HG03097 (cell line): ENCODE measurements around the gene MYO5A.
"Not testable (repeated sequence)": the region's sequence is repeated elsewhere in the genome, so short reads cannot be mapped to it uniquely, and the experiment has no call there.

Source experiments
- ATAC-seq: cut with Tn5 transposase; IDR thresholded peaks from one replicate; pipeline ENCODE4 v1.9.1; 2021; ENCODE audit not compliant: unreplicated experiment, low FRiP score

MYO5A gene

DNA sequence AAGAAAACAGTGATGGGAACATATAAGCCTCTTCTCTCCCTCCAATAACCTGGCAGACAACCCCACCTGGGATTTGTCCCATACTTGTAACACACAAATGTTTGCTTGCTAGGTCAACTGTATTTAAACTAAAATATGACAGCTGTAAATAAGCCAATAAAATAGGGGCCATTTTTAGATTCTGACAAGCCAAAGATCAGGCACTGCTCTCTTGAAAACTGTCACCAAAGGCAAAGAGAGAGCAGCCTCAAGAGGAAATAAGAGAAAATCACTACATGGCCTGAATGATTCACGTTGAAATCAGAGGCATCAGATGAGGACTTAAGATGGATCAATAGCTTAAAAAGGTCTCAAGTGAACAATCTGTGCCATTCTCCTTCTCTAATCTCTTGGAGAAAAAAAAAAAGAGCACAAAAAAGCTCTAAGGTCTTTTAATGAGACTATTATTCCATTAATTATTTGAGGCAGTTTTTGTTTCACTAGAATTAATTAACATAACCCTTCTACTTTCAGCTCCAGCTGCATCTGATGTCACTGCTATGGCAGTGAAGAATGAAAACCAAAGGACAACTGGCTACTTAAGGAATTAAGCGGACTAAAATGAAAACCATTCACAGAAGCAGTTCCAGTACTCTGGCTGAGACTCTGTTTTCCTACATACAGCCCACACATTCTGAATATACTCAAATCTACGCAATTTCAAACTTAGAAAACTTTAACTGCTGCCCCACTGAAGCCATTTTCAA is 19.0 kb downstream of the MYO5A start:
- no peak for ATAC-seq

GRCh38 chr15:52506549-52506948 is 22.1 kb downstream of the MYO5A start:
- ATAC-seq = no peak

DNA sequence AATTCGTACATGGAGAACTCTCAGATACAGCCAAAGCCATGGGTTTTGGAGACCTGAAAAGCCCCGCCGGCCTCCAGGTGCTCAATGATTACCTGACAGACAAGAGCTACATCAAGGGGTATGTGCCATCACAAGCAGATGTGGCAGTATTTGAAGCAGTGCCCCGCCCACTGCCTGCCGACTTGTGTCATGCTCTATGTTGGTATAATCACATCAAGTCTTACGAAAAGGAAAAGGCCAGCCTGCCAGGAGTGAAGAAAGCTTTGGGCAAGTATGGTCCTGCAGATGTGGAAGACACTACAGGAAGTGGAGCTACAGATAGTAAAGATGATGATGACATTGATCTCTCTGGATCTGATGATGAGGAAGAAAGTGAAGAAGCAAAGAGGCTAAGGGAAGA is 23.5 kb downstream of the MYO5A start:
- ATAC-seq = no peak

DNA sequence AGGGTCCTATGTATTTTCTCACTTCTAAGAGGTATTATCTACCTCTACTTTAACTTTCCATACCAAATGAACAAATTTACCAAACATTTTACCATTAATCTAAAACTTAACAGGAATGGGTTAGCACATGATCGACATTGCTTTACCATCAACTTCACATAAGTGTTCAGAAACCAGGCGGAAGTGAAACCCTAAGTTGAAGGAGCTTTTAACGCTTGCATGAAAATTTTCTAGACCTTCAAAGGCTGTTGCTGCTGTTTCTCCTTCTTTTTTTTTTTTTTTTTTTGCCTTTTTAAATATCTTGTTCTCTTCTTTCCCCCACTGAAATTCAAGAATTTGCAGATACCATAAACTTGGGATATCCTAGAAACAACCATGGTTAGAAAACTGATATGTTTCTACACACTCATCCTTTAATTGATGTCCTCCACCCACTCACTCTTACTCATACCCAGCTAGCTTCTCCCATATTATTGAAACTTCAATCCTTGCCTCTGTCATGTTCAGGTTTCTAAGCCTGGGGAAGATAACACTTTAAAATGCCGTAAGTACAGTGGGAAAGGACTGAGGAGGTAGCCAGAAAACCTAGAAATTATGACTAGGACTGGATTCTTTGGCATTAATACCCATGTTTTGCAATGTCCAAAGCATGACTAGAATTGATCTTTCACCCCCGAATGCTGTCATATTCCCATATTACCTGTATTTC is 24.7 kb downstream of the MYO5A start:
- peak; percentile 63 for ATAC-seq

DNA sequence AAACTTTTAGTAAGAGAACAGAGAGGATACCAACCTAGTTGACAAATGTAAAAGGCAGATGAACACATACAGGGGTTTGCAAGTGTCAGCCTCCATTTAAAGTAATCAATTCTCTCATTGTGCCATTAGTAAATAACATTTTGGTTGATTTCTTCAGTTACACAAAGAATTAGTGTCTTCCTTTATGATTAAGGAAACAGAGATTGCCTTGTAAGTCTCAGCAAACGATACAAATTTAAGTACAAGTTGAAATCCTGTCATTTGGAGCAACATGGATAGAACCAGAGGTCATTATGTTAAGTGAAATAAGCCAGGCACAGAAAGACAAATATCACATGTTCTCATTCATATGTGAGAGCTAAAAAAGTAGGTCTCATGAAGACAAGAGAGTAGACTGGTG is 26.1 kb downstream of the MYO5A start:
- no peak for ATAC-seq

DNA sequence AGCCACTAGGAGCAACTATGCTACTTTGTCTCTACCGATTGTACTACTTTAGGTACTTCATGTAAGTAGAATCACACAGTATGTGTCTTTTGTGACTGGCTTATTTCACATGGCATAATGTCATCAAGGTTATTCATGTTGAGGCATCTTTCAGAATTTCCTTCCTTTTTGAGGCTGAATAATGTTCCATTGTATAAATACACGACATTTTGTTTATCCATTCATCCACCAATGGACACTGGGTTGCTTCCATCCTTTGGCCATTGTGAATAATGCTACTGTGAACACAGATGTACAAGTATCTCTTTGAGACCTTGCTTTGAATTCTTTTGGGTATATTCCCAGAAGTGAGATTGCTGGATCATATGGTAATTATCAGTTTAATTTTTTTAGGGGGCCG is 29.2 kb downstream of the MYO5A start:
- no peak for ATAC-seq

- ATAC-seq = no peak
Observed at GRCh38 chr15:52498706-52499105, 30.0 kb downstream of the MYO5A start.

- ATAC-seq = no peak
Observed at GRCh38 chr15:52496776-52497470, 31.8 kb downstream of the MYO5A start.

- ATAC-seq = no peak
Observed at GRCh38 chr15:52496175-52496574, 32.5 kb downstream of the MYO5A start.

DNA sequence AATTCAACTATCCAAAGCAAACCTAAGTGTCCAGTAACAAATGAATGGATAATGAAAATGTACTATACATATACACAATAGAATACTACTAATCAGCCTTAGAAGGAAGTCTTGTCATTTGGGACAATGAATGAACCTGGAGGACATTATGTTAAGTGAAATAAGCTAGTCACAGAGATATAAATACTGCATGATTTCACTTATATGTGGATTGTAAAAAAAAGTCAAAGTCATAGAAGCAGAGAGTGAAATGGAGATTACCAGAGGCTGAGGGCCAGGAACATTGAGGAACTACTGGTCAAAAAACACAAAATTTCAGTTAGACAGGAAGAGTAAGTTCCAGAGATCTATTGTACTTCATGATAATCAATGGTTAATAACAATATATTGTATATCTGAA is 33.6 kb downstream of the MYO5A start:
- ATAC-seq = no peak

DNA sequence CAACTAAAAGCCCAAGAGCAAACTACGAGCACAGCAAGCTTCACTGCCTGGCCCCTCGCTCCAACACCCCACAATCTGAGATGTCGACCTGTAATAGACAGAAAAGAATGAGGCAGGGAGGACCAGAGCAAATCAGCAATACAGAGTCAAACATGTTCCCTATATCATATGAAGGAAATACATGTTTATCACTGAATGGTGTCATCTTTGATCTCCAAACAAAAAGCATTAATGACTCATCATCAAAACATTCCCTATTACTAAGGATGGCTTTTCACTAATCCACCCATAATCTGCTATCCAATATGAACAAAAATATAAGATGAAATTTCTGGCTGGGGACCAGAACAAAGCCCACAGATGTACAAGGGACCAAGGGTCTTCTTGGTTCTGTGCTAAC is 34.7 kb downstream of the MYO5A start:
- ATAC-seq = no peak

GRCh38 chr15:52492132-52492531 is 36.5 kb downstream of the MYO5A start:
- ATAC-seq = no peak

GRCh38 chr15:52491472-52491871 is 37.2 kb downstream of the MYO5A start:
- ATAC-seq = no peak

DNA sequence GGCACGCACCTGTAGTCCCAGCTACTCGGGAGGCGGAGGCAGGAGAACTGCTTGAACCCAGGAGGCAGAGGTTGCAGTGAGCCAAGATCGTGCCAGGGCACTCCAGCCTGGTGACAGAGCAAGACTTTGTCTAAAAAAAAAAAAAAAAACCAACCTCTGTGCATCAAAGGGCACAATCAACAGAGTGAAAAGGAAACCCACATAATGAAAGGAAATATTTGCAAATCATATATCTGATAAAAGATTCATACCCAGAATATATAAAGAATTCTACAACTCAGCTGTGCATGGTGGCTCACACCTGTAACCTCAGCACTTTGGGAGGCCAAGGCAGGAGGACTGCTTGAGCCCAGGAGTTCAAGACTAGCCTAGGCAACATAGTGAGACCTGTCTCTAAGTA is 39.2 kb downstream of the MYO5A start:
- ATAC-seq = not testable (repeated sequence)

GRCh38 chr15:52488830-52489229 is 39.9 kb downstream of the MYO5A start:
- no peak for ATAC-seq

- no peak for ATAC-seq
Observed at GRCh38 chr15:52486003-52486996, 42.4 kb downstream of the MYO5A start.

DNA sequence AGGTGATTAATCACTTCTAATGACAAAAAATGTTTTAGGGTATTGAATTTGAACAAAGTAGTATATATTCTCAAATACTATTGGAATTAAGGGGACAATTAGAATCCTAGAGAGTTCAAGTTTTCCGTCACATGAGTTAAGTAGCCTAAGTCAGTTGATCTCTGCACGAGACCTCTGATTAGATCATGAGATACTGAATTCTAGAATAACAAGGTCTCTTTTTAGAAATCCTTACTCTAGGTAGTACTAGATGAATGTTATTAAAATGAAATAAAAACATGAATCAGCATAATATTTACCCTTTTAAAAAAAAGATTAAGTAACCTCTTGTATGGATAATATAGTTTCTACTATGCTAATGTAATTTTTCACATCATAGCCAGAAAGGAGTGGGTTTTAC is 43.4 kb downstream of the MYO5A start:
- no peak for ATAC-seq

- ATAC-seq = no peak
Observed at GRCh38 chr15:52483707-52484106, 45.0 kb downstream of the MYO5A start.

GRCh38 chr15:52481915-52482314 is 46.8 kb downstream of the MYO5A start:
- peak; percentile 92 for ATAC-seq

DNA sequence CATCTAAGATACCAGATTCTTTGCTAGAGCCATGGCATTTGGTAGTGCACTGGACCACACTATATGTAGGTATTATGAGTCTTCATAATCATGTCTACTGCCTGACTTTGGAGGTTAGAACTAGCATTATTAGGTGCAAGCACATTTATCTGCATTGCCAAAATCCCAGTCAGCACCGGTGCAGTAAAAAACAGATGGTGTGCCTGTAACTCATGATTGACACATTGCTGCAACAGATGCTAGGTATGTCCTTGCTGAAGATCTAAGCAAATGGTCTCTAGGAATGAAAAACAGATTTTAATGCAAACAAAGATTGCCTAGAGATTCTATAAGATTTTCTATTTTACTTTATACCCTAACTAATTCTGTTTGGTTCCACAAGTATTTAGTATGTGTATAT is 47.7 kb downstream of the MYO5A start:
- ATAC-seq = no peak
